Fibroblast of upper back skin (primary cell): ENCODE results near the gene LDLRAD4.

Source experiments
- DNase-seq: peaks from one replicate; pipeline ENCODE4 v3.0.0-alpha.2; 2013

Gene LDLRAD4

DNA sequence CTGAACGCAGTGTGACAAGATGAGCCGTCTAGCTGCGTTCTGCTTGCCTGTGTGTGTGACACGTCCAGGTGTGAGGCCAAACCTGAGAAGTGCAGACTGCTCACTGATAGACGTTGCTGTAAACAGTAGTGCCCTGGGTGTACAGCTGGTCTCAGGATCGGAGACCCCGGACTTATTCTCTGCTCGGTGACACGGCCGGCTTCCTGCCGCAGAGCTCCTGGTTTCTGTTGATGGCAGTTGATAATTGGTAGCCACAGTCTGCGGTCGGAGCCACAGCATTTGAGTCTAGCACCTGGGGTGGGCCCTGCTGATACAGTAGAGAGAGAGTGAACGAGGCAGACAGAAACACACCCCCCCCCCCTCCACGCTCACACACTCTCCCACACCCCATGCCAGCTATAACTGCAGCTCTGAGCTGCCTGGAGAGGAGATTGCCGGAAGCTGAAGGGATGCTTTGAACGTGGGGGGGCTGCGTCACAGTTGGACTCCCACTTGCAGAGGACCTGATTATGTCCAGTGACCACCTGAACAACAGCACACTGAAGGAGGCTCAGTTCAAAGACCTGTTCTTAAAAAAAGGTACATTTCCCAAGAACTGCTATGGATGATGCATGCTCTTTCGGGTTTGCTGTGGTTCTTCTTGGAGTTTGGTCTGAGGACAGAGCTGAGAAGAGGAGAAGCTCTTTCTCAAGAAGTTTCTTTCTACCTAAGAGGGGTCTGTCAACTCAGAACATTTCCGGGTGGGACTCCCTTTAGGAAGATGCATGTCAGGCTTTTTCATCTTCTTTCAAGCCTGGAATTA lies 393.8 kb downstream of the LDLRAD4 start:
- DNase-seq, result no peak

DNA sequence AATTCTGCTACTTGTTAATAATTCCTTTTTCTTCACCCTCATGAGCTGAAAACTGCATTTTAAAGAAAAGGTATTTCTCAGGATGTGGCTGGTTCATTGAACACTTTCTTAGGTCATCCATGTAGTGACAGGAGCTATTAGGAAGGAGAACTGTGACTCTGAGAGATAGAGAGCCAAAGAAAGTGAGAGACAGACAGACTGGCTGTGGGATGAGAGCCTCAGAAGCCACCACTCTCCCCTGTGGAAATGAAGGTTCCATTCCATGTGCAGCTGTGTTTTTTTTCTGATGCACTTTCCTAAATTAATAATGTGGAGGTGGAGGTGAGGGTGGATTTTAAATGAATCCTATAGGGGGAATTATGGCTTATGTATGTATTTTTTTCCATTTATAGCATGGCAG lies 394.5 kb downstream of the LDLRAD4 start:
- DNase-seq, result no peak

DNA sequence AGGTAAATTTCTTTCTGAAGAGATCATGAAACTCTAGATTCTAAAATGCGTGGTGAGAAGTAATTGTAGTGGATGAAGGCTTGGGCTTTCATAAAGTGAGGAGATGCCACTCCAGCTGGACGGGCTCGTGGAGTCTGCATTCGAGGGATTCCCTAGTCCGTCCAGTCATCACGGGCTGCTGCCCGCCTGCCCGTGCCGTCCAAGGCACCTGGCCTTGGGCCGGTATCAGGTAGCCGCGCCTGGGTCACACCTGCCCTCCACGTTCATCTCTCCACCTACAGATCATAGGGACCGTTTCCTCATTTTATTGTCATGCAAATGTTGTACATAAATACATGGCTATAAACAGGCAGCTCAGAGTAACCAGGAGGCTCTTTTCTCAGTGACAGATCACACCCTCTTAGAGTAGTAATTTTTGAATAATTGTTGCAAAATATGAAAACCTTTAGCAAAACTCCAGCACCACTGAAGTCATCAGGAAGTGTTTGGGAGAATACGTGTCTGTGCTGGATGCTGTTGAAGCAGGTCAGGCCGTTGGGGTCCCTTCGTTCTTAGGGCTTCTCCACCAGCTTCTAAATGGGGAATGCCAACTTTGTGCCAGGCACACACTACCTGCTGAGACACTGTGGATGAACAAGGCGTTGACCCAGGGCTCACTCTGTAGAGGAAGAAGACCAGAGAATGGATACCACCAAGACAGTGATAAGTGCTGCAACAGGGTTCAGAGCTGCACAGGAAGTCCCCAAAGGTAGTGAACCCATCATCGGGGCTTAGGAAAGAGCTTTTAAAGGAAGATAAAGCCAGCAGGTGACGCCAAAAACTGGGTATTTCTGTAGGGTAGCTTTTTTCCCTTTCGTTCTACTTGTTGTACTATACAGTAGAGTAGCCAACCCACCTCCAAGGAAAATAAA lies 395.3 kb downstream of the LDLRAD4 start:
- no peak for DNase-seq

DNA sequence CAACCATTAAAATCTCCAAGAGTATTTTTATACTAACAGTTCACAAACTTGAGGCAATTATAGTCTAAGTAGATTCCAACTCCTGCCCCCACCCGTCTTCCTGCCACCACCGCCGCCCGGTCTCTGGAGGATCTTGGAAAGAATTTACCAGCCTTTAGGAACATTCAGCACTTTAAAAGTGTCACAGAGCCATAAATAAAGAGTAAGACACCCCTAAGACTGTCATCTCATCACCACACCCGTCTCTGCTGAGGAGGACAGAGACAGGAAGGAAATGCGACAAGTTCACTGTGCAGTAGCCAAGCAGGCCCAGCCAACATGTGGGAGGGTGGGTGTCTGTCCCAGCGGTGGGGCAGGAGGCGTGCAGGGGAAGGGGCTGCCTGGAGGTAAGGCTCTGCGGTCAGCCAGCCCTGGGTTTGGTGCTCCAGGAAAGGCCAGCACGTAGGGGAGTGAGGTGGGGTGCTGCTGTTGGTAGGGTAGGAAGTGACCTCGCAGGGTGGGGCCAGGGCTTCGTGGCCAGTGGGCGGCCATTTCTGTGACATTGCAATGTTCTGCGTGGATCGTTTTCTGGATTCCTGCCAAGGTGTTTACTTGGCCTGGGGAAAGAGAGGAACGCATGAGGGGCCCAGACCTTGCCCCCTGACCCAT lies 396.2 kb downstream of the LDLRAD4 start:
- no peak for DNase-seq

DNA sequence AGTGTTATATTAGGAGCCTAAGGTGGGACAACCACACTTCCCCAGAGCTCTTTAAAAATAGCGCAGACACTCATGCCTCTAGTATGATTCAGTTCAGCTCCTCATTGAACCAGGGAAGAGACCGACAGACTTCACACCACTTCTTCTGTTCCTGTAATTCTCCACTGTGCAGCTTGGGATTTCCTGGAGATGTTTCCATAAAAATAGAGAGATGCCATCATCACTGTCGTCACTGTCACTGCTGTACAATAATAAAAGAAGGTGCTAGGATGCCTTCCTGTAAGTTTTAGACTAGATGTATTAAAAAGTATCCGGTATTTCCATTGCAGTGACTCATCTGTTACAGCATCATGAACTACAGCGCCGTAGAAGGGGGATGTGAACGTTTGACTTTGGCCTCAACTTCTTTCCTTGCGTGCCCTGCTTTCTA lies 396.9 kb downstream of the LDLRAD4 start:
- DNase-seq, result peak; percentile 24

DNA sequence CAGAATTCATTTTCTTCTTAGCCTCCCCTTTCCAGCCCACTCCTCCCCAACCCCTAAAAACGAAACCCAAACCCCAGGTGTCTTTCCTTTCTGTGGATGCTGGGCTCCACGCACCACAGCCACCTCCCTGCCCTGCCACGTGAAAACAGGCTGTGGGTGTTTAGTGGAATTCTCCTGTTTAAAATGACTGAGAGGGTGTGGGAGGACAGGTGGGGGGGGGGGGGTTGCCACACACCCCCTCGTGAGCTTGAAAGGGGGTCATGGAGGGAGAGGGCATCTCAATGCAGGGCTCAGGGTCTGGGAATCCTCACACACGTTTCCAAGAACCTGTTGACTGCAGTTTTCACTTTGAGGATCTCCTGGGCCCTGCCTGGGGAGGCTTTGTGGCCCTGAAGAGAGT lies 397.5 kb downstream of the LDLRAD4 start:
- no peak for DNase-seq

DNA sequence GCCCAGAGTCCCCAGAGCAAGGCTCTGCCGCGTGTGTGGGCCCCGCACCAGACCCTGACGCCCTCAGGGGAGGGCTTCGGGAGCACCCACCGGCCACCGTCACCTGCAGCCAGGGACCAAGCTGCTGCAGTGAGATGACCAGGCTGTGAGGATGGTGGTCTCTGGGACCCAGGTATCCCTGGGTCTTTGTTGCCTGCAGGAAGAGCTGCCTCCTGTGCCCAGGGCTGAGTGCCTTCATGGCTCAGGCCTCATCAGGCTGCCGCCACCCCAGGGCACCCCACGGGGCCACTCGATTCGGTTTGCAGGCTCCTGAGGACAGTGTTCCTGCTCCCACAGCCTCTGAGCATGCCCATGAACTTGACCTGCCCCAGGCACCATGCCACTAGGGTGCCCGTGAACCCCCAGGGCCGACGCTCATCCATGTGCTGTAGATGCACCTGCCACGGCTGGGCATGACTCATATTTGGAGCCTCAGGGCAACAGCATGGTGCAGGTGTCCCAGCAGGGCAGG lies 398.0 kb downstream of the LDLRAD4 start:
- no peak for DNase-seq

- DNase-seq, result no peak
These were observed 399.4 kb downstream of the LDLRAD4 start for GRCh38 chr18:13617826-13618515.

- no peak for DNase-seq
These were observed 400.3 kb downstream of the LDLRAD4 start for GRCh38 chr18:13618760-13619438.

DNA sequence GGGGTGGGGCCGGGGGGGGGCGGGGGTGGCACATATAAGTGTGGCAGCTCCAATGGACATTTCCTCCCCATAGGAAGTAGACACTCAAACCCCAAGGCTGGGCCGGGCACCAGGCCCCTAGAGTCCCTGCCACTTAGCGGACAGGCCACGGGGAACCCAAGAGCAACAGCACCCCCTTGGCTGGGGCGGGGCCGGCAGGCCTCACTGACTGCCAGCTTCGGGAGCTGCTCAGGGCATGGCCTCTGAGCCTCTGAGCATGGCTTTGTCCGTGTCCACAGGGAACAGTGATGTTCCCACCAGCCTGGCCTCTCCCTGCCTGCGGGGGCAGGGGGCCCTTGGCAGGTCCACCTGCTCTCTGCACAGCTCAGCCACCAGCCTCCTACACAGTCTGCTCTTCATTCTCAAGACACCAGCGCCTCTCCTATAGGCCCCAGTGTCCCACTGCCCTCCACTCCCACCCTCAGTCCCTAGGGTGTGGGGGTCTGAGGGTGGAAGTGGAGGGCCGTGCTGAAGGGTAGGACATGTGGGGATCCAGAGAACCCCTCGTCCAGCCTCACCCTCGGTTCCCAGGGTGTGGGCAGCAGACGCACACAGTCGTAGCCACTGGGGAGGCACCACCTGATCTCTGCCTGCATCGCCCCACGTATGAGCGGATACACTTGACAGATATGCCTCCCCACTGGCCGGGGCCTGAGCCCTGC lies 401.1 kb downstream of the LDLRAD4 start:
- DNase-seq, result no peak

- no peak for DNase-seq
These were observed 401.7 kb downstream of the LDLRAD4 start for GRCh38 chr18:13620206-13620672.

DNA sequence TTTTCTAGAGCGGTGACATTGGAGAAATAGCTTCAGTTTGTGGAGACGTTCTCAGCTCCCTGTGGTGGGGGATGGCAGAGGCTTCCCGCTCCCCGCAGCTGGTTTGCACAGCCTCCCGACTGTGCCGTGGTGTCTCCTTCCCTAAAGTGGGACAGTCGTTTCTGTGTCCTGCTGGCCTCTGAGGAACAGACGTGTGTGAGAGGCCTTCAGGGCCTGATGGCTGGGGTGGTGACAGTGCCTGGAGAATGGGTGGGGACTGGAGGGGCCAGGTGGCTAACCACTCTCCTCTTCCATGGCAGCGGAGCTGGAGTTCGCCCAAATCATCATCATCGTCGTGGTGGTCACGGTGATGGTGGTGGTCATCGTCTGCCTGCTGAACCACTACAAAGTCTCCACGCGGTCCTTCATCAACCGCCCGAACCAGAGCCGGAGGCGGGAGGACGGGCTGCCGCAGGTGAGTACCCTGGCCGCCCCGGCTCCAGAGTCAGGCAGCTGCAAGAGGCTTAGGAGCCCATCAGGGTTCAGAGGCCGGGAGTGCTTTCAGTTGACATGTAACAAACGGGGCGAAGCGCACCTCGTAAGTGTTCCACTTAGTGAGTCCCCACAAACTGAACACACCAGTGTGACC lies 402.4 kb downstream of the LDLRAD4 start:
- no peak for DNase-seq

DNA sequence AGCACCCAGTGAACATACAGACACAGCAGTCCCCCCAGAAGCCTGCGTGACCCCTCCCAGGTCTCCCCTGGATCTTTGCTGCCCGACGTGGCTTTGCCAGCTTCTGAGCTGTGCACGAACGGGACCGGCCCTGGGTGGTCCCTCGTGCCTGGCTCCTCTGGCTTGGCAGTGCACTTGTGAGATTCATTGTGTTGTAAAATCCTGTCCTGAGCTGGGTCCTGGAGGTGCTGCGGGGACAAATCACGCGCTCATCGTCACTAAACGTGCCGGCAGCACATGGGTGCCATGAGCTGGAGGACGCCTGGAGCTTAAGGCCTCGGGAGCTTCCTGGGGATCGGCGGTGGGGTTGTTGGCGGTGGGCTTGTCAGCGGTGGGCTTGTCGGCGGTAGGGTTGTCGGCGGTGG lies 402.9 kb downstream of the LDLRAD4 start:
- DNase-seq, result no peak

DNA sequence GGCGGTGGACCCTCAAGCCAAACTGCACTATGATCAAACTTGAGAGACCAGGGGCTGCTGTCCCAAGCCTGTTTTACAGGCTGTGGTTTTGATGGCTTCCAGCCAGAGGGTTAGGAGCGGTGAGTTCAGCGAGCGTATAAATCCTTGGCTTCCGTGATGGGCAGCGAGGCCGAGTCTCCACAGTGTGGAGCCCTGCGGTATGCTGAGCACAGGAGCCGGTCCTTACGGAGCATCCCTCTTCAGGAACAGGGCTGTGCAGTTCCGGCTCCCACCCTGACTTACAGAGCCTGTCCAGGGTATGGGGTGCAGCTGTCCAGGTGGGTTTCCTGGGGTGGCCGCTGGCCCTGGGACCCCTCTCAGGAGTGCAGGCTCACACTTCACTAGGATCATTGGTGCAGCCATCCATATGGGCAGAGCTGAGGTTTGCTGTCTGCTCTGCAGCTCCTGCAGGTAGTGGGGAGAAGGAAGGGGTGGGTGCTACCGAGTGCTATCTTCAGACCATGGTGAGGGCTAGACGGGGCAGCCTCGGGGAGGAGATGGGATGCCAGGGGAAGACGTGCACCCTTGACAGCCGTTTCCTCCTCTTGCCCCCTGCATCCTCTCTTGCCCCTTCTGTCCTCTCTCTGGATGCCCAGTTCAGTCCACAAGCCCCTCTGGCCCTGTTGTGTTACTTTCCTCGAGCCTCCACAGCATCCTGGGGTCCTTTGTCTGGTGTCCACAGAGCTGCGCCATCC lies 403.5 kb downstream of the LDLRAD4 start:
- no peak for DNase-seq

GRCh38 chr18:13622751-13623150 lies 404.2 kb downstream of the LDLRAD4 start:
- no peak for DNase-seq

GRCh38 chr18:13623348-13623747 lies 404.8 kb downstream of the LDLRAD4 start:
- no peak for DNase-seq

- DNase-seq, result no peak
These were observed 405.3 kb downstream of the LDLRAD4 start for GRCh38 chr18:13623871-13624270.

DNA sequence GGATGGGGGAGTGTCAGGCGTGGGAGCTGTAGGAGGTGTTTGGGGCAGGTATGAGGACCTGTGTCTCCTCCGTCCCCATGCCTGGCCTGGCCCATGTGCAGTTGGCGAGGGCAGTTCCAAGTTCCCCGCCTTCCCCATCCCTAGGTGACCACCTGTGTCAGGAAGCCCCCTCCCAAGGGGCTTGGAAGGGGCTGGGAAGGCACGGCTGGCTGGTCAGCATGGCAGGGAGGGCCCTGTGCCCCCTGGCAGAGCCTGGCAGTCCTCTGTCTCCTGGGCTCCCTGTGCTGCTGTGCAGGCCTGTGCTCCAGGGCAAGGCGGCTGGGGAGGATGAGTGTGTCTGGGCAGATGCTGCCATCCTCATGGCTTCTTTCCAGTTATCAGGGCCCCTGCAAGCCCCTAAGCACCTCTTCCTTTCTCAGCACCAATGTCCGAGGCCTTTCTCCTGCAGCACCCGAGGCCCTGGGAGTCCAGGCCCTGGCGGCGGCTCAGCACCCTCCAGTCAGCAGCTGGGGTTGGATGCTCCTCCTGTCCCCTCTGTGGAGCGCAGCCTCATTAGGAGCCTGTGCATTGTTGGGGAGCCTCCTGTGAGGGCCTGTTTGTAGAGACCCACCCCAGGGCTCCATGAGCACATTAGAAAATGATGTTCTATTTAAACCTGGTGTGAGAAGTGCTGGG lies 406.1 kb downstream of the LDLRAD4 start:
- no peak for DNase-seq

GRCh38 chr18:13625355-13625754 lies 406.8 kb downstream of the LDLRAD4 start:
- no peak for DNase-seq
